ENCODE data around the gene MMP7. TPM values are rescaled to one million over a fixed set of nuclear protein-coding genes. Genes with fewer than 3 reads are reported as not detected.
A peak's percentile ranks its signal among the peaks of the same experiment; 100 is the strongest.

Gene MMP7
- total and polyA plus RNA-seq, 5 donors = not detected

DNA sequence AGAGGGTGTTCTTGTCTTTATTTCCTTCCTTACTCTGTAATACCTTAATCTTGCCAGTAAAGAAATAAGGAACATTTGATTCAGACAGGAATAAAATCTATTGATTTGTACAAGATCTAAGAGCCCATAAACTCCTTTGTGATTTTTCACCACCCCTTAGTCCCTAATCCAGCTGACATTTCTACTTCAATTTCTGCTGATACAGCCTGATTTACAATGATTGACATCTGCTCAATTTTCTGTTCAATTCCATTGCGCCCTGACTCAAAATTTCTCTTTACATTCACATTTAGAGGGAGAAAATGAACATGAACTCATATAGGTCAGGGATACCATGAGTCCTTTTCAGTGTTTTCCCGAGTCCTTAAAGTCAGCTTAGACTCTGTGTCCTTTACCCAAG is 50.8 kb downstream of the MMP7 start:
- 98% methylated on average over 2 of the region's 2 CpGs for WGBS
- H3K4me1 ChIP-seq (ENCODE audit: control insufficient read depth, insufficient read depth, low read length) = no peaks in the 10 kb centered on the region
- no peak overlapping the region for H3K27ac ChIP-seq (ENCODE audit: low read length)
- no peak for DNase-seq
- no peaks in the 10 kb centered on the region for H3K9me3 ChIP-seq (ENCODE audit: control insufficient read depth, low read length)
- intact Hi-C loops (cut with DNase I) = loop anchor here in 1 of 4 donors (10.0 kb wide), 1 partner anchor 195 kb away; no protein-coding TSS in a partner anchor
- no peak for ATAC-seq
- no peaks in the 10 kb centered on the region for H3K27me3 ChIP-seq (ENCODE audit: control insufficient read depth, insufficient read depth)
- no peak overlapping the region for H3K4me3 ChIP-seq (ENCODE audit: low read length)

DNA sequence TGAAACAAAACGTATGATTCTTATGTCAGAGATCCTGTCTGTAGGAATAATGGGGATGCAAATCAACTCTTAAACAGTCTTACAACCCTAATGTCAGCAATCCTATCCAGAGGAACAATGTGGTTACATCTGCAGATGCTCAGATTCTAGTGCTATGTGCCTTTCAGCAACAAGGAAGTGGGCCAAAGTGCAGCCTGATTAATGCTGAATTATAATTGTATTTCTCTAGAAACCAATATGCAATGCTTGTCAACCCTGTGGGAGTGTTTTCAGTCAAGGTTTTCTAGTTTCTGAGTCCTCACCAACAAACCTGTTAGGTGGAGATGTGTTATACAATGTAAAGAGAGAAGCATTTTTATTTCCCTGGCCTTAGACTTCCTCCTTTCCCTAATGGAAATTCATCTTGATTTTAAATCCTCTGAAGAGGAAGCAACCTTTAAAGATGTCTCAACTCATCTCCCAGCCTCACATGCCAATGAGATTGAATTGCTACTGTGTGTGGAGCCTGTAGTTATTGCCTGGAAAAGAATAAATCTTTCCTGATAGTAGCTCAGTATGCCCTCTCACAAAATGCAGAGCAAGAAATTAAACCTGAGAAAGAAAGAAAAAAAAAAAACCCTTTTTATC is 51.8 kb downstream of the MMP7 start:
- intact Hi-C loops (cut with DNase I) = no loop called here
- H3K4me3 ChIP-seq (ENCODE audit: low read length) = no peak overlapping the region
- DNase-seq = no peak
- no peaks in the 10 kb centered on the region for H3K27me3 ChIP-seq (ENCODE audit: control insufficient read depth, insufficient read depth)
- H3K9me3 ChIP-seq (ENCODE audit: control insufficient read depth, low read length) = no peaks in the 10 kb centered on the region
- no peak overlapping the region for H3K27ac ChIP-seq (ENCODE audit: low read length)
- no peak for ATAC-seq
- no peaks in the 10 kb centered on the region for H3K4me1 ChIP-seq (ENCODE audit: control insufficient read depth, insufficient read depth, low read length)
- 80% methylated on average over 1 of the region's 1 CpG for WGBS

GRCh38 chr11:102476812-102477211 is 53.7 kb downstream of the MMP7 start:
- intact Hi-C loops (cut with DNase I) = no loop called here

DNA sequence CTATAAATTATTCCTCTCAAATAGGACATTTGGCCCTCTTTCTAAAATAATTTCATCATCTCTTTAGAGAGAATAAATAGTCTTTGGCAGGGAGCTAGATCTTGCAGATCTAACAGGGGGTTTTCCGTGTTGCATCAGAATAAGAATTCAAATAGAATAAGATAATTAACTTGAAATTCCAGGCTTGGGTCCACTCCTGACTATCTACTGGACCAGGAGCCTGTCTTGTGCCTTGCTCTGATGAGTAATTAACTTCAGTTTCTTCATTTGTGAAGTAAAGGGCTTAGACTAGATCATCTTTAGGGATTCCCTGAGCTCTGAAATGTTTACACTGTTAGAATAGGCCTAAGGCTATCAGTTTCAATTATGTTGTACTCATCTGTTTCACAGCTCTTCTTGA is 54.5 kb downstream of the MMP7 start:
- H3K4me3 ChIP-seq (ENCODE audit: low read length) = no peak overlapping the region
- no peaks in the 10 kb centered on the region for H3K9me3 ChIP-seq (ENCODE audit: control insufficient read depth, low read length)
- ATAC-seq = no peak
- intact Hi-C loops (cut with DNase I) = no loop called here
- 58% methylated on average over 1 of the region's 1 CpG for WGBS
- no peaks in the 10 kb centered on the region for H3K27me3 ChIP-seq (ENCODE audit: control insufficient read depth, insufficient read depth)
- H3K4me1 ChIP-seq (ENCODE audit: control insufficient read depth, insufficient read depth, low read length) = no peaks in the 10 kb centered on the region
- no peak for DNase-seq
- no peak overlapping the region for H3K27ac ChIP-seq (ENCODE audit: low read length)

More at GRCh38 chr11:102476812-102477211, 53.7 kb downstream of the MMP7 start:
- ATAC-seq (peak; percentile 55 to 61), DNase-seq (peak in 1 of 3 donors; percentile 38)
- H3K4me3 ChIP-seq (ENCODE audit: low read length) = no peak overlapping the region
- WGBS = 19% methylated on average over 1 of the region's 1 CpG
- no peaks in the 10 kb centered on the region for H3K27me3 ChIP-seq (ENCODE audit: control insufficient read depth, insufficient read depth)
- H3K4me1 ChIP-seq (ENCODE audit: control insufficient read depth, insufficient read depth, low read length) = no peaks in the 10 kb centered on the region
- H3K27ac ChIP-seq (ENCODE audit: low read length) = no peak overlapping the region
- H3K9me3 ChIP-seq (ENCODE audit: control insufficient read depth, low read length) = no peaks in the 10 kb centered on the region

GRCh38 chr11:102473543-102473942 is 57.0 kb downstream of the MMP7 start:
- WGBS = 98% methylated on average over 5 of the region's 5 CpGs
- Histone ChIP-seq H3K4me1 (ENCODE audit: control insufficient read depth, insufficient read depth, low read length) (no peaks in the 10 kb centered on the region), H3K4me3 (ENCODE audit: low read length) (no peak overlapping the region), H3K9me3 (ENCODE audit: control insufficient read depth, low read length) (no peaks in the 10 kb centered on the region), H3K27ac (ENCODE audit: low read length) (no peak overlapping the region), H3K27me3 (ENCODE audit: control insufficient read depth, insufficient read depth) (no peaks in the 10 kb centered on the region)
- no peak for DNase-seq
- no peak for ATAC-seq
- intact Hi-C loops (cut with DNase I) = no loop called here

- DNase-seq (no peak), ATAC-seq (no peak)
- H3K4me1 ChIP-seq (ENCODE audit: control insufficient read depth, insufficient read depth, low read length) = no peaks in the 10 kb centered on the region
- no peaks in the 10 kb centered on the region for H3K27me3 ChIP-seq (ENCODE audit: control insufficient read depth, insufficient read depth)
- WGBS = 97% methylated on average over 4 of the region's 4 CpGs
- intact Hi-C loops (cut with DNase I) = no loop called here
- no peak overlapping the region for H3K4me3 ChIP-seq (ENCODE audit: low read length)
- no peaks in the 10 kb centered on the region for H3K9me3 ChIP-seq (ENCODE audit: control insufficient read depth, low read length)
- no peak overlapping the region for H3K27ac ChIP-seq (ENCODE audit: low read length)
Observed at GRCh38 chr11:102472127-102472526, 58.4 kb downstream of the MMP7 start.

DNA sequence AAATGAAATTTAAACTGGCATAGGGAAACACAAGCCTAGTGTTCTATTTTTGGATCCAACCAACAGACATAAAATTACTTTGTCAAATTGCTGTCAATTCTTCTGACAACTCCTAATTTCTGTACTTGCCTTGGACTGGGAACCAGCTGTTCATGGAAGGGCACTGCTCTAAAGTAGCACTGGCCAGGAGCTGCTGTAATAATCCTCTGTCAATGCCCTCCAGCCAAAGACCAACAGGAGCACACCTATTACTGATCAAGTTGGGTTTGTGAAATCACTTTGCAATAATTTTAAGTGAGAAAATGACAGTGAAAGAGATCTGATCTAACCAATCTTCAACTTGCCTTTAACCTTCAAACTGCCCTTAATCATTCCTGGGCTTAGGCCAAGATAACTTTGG is 59.1 kb downstream of the MMP7 start:
- Histone ChIP-seq H3K27ac (ENCODE audit: low read length) (no peak overlapping the region), H3K4me3 (ENCODE audit: low read length) (no peak overlapping the region), H3K9me3 (ENCODE audit: control insufficient read depth, low read length) (no peaks in the 10 kb centered on the region), H3K27me3 (ENCODE audit: control insufficient read depth, insufficient read depth) (no peaks in the 10 kb centered on the region), H3K4me1 (ENCODE audit: control insufficient read depth, insufficient read depth, low read length) (no peaks in the 10 kb centered on the region)
- ATAC-seq (no peak), DNase-seq (no peak)
- intact Hi-C loops (cut with DNase I) = no loop called here

Other genes with a start within 250 kb of the MMP7 start
- 10 to 100 TPM in 3 of 4 donors, 1 to 10 TPM in 1; 8.7 to 11.9 (median 11.7) TPM for gene BIRC3, start 213.3 kb downstream of the MMP7 start, total RNA-seq
- 6.2 TPM for gene BIRC3, start 213.3 kb downstream of the MMP7 start, polyA plus RNA-seq
- 10 to 100 TPM; 29.6 to 35.0 (median 31.9) TPM for gene BIRC2, start 183.5 kb downstream of the MMP7 start, total RNA-seq
- gene BIRC2, start 183.5 kb downstream of the MMP7 start, polyA plus RNA-seq = 21.1 TPM
- 100 to 1,000 TPM; 101 to 106 (median 101) TPM for gene TMEM123, start 78.0 kb downstream of the MMP7 start, total RNA-seq
- 52.4 TPM for gene TMEM123, start 78.0 kb downstream of the MMP7 start, polyA plus RNA-seq
- not detected for gene MMP20, start 94.6 kb upstream of the MMP7 start, total RNA-seq
- gene MMP20, start 94.6 kb upstream of the MMP7 start, polyA plus RNA-seq = not detected
- gene MMP27, start 175.0 kb upstream of the MMP7 start, total RNA-seq = not detected
- not detected for gene MMP27, start 175.0 kb upstream of the MMP7 start, polyA plus RNA-seq
- gene MMP8, start 194.2 kb upstream of the MMP7 start, total RNA-seq = under 1 TPM in 1 of 4 donors, not detected in 3; 0.06 TPM
- 0.02 TPM for gene MMP8, start 194.2 kb upstream of the MMP7 start, polyA plus RNA-seq
- not detected for gene MMP10, start 249.9 kb upstream of the MMP7 start, total RNA-seq
- gene MMP10, start 249.9 kb upstream of the MMP7 start, polyA plus RNA-seq = not detected